Stimulated activated CD4-positive, alpha-beta T cell treated with anti-CD3 and anti-CD28 coated beads, Interleukin-1b, Interleukin-23, amount 100 ng/mL, for 24 hours (primary cell): ENCODE results near the gene RFESD.

Experiments used
- DNase-seq, 4 experiments: peaks; one replicate each; pipeline ENCODE4 v3.0.0-alpha.2; 2020; ENCODE audit warnings: low read depth in 4 of 4, low spot score in 1 of 4

The RFESD gene

GRCh38 chr5:95646569-95647431 is at the start of gene RFESD:
Gene RFESD (plus strand): TSS chr5:95646777. CDS start chr5:95652272, 5,495 bp downstream.
- DNase-seq = peak; percentile 82 to 95 (median 88)

GRCh38 chr5:95599252-95599651 is 47.3 kb upstream of the RFESD start:
- DNase-seq = no peak

GRCh38 chr5:95600557-95600956 is 46.0 kb upstream of the RFESD start:
- no peak for DNase-seq

GRCh38 chr5:95605786-95606185 is 40.8 kb upstream of the RFESD start:
- DNase-seq = no peak

GRCh38 chr5:95606419-95606818 is 40.2 kb upstream of the RFESD start:
- no peak for DNase-seq

- DNase-seq = no peak
Measured at GRCh38 chr5:95609711-95610110, 36.9 kb upstream of the RFESD start.

GRCh38 chr5:95610546-95610945 is 36.0 kb upstream of the RFESD start:
- DNase-seq = no peak

- DNase-seq = no peak
Measured at GRCh38 chr5:95611396-95611795, 35.2 kb upstream of the RFESD start.

GRCh38 chr5:95613514-95613913 is 33.1 kb upstream of the RFESD start:
- no peak for DNase-seq

GRCh38 chr5:95615164-95615467 is 31.5 kb upstream of the RFESD start:
- DNase-seq = no peak

- no peak for DNase-seq
Measured at GRCh38 chr5:95617057-95617456, 29.5 kb upstream of the RFESD start.

GRCh38 chr5:95619096-95619495 is 27.5 kb upstream of the RFESD start:
- DNase-seq = no peak

GRCh38 chr5:95619514-95620029 is 27.0 kb upstream of the RFESD start:
- no peak for DNase-seq

- DNase-seq = peak in 3 of 4 experiments; percentile 21 to 50 (median 37)
Measured at GRCh38 chr5:95620030-95620869, 26.3 kb upstream of the RFESD start, which contains the start of gene GPR150. Gene GPR150 (plus strand): TSS chr5:95620087. CDS start chr5:95620276, 189 bp downstream.

GRCh38 chr5:95620870-95621838 is 25.4 kb upstream of the RFESD start:
- DNase-seq = peak in 2 of 4 experiments; percentile 23 to 30

- no peak for DNase-seq
Measured at GRCh38 chr5:95621839-95622629, 24.5 kb upstream of the RFESD start.

GRCh38 chr5:95623706-95624105 is 22.9 kb upstream of the RFESD start:
- DNase-seq = no peak

- DNase-seq = no peak
Measured at GRCh38 chr5:95624368-95624767, 22.2 kb upstream of the RFESD start.

GRCh38 chr5:95626701-95627100 is 19.9 kb upstream of the RFESD start:
- DNase-seq = no peak
